Motor neuron (in vitro differentiated cells): Measurements from ENCODE around the gene SLC12A9. TPM values are rescaled to one million over a fixed set of nuclear protein-coding genes. Genes with fewer than 3 reads are reported as not detected.
"Not testable (repeated sequence)": the region's sequence is repeated elsewhere in the genome, so short reads cannot be mapped to it uniquely, and the experiment has no call there.

Experiments used
- ATAC-seq, 8 experiments: fragments of 200-7000 bp; cut with Tn5 transposase; replicated peaks in 6 of 8; 2 replicates each; pipeline ENCODE4 v1.8.0; 2021; ENCODE audit warnings: mild to moderate bottlenecking in 8 of 8, moderate library complexity in 8 of 8
- H3K27ac ChIP-seq, 2 donors: fragments of 250-450 bp; sonication (Bioruptor Pico); 2 replicates each; pipeline ENCODE4 v1.9.0; 2021; ENCODE audit warnings: antibody characterized with exemption in 2 of 2, mild to moderate bottlenecking in 2 of 2, moderate library complexity in 1 of 2
- H3K4me1 ChIP-seq, 2 donors: fragments of 250-450 bp; sonication (Bioruptor Pico); replicated peaks in 1 of 2; 2 replicates each; pipeline ENCODE4 v1.6.1; 2021; ENCODE audit warnings: antibody characterized with exemption in 2 of 2, mild to moderate bottlenecking in 2 of 2, moderate library complexity in 1 of 2
- H3K4me3 ChIP-seq, 5 donors: fragments of 250-450 bp; sonication (Bioruptor Pico); 2 replicates each; pipeline ENCODE4 v1.9.0; 2021; ENCODE audit warnings: antibody characterized with exemption in 5 of 5, mild to moderate bottlenecking in 5 of 5, moderate library complexity in 4 of 5
- WGBS, 10 experiments: fragments of 450-650 bp; shearing (Covaris generic); methylation state at CpG; one replicate each; pipeline ENCODE4 v1.0.0; 2022; 5-methylcytosine and 5-hydroxymethylcytosine counted together
- in situ Hi-C, 9 experiments: fragments of 400-800 bp; cut with MboI; loops; one replicate each; pipeline ENCODE4 v1.15.0; 2021; ENCODE audit warnings: low sequenced_read_pairs in 9 of 9, low pct_unique_long_range_greater_than_20kb in 2 of 9; ENCODE audit not compliant: unreplicated experiment in 9 of 9
- total RNA-seq, 8 experiments: library from RNA; unstranded; fragments of 300-600 nt; gene quantifications; 2 replicates each; pipeline versions ENCODE4 v1.2.3 to v1.2.4, GENCODE V29; 2022

The SLC12A9 gene, protein sequence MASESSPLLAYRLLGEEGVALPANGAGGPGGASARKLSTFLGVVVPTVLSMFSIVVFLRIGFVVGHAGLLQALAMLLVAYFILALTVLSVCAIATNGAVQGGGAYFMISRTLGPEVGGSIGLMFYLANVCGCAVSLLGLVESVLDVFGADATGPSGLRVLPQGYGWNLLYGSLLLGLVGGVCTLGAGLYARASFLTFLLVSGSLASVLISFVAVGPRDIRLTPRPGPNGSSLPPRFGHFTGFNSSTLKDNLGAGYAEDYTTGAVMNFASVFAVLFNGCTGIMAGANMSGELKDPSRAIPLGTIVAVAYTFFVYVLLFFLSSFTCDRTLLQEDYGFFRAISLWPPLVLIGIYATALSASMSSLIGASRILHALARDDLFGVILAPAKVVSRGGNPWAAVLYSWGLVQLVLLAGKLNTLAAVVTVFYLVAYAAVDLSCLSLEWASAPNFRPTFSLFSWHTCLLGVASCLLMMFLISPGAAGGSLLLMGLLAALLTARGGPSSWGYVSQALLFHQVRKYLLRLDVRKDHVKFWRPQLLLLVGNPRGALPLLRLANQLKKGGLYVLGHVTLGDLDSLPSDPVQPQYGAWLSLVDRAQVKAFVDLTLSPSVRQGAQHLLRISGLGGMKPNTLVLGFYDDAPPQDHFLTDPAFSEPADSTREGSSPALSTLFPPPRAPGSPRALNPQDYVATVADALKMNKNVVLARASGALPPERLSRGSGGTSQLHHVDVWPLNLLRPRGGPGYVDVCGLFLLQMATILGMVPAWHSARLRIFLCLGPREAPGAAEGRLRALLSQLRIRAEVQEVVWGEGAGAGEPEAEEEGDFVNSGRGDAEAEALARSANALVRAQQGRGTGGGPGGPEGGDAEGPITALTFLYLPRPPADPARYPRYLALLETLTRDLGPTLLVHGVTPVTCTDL
- total RNA-seq: 10 to 100 TPM in 4 of 8 experiments, 1 to 10 TPM in 4; 6.8 to 29.3 (median 11.9) TPM

DNA sequence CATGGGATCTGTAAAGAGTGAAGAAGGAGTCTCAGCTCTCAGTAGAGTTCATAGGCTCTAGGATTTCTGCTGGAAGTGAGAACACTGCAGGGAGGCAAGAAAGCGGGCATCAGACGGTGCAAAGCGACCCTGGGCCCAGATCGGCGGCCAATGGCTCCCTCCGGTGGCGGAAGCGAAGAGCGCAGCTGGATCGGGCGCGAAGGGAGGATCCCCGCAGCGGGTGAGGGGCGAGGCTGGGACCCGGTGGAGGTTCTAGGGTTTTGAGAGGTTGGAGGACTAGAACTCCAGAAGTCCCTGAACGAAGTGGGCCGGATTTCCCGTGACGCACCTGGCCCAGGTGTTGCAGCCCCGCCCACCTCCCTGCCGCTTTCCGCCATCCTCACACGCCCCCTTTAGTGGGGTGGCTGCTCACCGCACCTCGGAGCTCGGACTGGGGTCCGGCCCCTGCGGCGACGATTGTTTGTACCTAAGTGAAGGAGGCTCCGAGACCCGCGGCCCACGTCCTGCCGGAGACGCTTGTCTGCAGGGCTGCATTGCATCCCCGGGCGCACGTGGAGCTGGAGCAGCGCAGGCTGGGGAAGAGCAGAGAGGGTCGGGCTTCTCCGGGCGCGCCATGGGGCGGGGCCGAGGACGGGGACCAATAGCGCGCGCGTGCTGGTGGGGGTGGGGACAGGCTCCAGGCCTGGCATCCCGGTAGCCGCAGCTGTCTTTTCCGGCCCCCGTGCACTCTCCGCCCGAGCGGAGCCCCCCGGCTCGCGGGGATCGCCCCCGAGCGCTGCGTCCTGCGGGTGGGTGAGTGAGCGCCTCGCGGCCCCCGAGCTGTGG lies at the start of gene SLC12A9:
Gene SLC12A9 (plus strand): TSS at position 666 of the 825 bp plus-strand sequence. CDS start 1,485 bp downstream, outside the sequence.
- Histone ChIP-seq H3K27ac (no peak within 1 kb of the TSS), H3K4me3 (peak within 1 kb of the TSS; percentile 50 to 78 (median 77)), H3K4me1 (peaks cover 4 to 6% of the 10 kb centered on the region in 2 donors)
- in situ Hi-C loops: loop anchor here in 8 of 9 experiments (10.0 to 25.0 kb wide), 4 partner anchors 57 to 390 kb away; partner anchors contain the start of genes POP7 (in 6 of the 8), SPACDR (in 5 of the 8) and EPO (in 4 of the 8)
- WGBS, 10 experiments: 0% methylated on average over 1 to 12 of the region's 71 CpGs; no CpG with 5 or more reads in 4 of the 10 experiments
- ATAC-seq: peak; percentile 99

DNA sequence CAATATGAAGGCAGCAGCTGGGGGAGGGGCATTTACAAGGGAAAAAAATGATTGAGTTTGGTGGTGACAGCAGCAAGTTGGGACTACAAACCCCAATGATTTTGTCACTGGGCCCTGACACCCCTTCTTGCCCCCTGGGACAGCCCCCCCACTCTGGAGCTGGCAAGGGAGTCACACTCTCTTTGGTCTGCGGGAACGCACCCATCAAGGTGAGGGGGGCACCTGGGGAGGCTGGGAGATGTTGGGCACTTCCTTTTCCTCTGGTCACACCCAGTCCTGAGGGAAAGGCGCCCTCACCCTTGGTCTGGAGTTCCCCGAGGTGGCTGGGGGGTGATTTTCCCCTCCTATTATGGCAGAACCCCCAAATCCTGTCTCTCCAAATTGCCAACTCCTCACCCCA lies 49.6 kb upstream of the SLC12A9 start:
- in situ Hi-C loops: no loop called here
- ATAC-seq: no peak
- Histone ChIP-seq H3K4me3 (no peak overlapping the region), H3K27ac (no peak overlapping the region), H3K4me1 (peaks cover 4 to 12% of the 10 kb centered on the region in 2 donors)
- WGBS, 10 experiments: 60 to 90% (median 70%) methylated on average over 2 of the region's 4 CpGs; no CpG with 5 or more reads in 7 of the 10 experiments

- 0 to 70% (median 38%) methylated on average over 1 to 7 of the region's 19 CpGs for WGBS, 10 experiments
- Histone ChIP-seq H3K4me3 (no peak overlapping the region), H3K4me1 (peaks cover 4 to 12% of the 10 kb centered on the region in 2 donors), H3K27ac (peak overlapping the region; percentile 2 to 34)
- in situ Hi-C loops: no loop called here
- peak; percentile 71 to 94 (median 86) for ATAC-seq
Observed at GRCh38 chr7:100803398-100804161, 48.9 kb upstream of the SLC12A9 start.

GRCh38 chr7:100804681-100805431 lies 47.7 kb upstream of the SLC12A9 start:
- ATAC-seq: no peak
- peaks cover 4 to 12% of the 10 kb centered on the region in 2 donors for H3K4me1 ChIP-seq
- no peak overlapping the region for H3K4me3 ChIP-seq
- 87 to 100% (median 91%) methylated on average over 4 to 7 of the region's 22 CpGs; no CpG with 5 or more reads in 6 of the 10 experiments for WGBS, 10 experiments
- in situ Hi-C loops: no loop called here
- H3K27ac ChIP-seq: no peak overlapping the region

DNA sequence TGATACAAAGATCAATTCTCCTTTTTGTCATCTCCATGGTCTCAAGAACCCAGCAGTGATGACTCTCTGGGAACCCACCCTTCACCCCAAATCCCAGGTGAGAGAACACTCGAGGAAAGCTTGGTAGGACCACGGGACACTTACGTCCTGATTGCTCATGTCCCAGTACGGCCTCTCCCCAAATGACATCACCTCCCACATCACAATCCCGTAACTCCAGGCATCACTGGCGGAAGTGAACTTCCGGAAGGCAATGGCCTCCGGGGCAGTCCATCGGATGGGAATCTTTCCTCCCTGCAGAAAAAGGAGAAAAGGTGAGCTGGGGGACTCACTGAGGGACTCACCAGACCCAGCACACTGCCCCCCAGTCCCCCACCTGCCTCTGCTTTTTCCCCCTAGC lies 46.2 kb upstream of the SLC12A9 start:
- ATAC-seq: no peak
- in situ Hi-C loops: no loop called here
- 80 to 100% (median 97%) methylated on average over 1 to 3 of the region's 9 CpGs; no CpG with 5 or more reads in 6 of the 10 experiments for WGBS, 10 experiments
- Histone ChIP-seq H3K27ac (no peak overlapping the region), H3K4me3 (no peak overlapping the region), H3K4me1 (peaks cover 4 to 12% of the 10 kb centered on the region in 2 donors)

DNA sequence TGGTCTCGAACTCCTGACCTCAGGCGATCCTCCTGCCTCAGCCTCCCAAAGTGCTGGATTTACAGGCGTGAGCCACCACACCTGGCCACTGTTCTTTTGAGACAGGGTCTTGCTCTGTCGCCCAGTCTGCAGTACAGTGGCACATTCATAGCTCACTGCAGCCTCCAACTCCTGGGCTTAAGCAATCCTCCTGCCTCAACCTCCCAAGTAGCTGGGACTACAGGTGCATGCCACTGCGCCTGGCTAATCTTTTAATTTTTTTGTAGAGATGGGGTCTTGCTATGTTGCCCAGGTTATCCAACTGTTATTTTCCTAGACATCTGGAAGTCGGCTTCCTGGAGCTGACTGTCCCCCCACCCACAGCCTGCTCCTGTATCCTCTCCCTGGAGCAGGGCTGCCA lies 45.6 kb upstream of the SLC12A9 start:
- 90 to 100% (median 100%) methylated on average over 1 to 5 of the region's 6 CpGs; no CpG with 5 or more reads in 3 of the 10 experiments for WGBS, 10 experiments
- ATAC-seq, H3K4me3 ChIP-seq, in situ Hi-C loops, H3K27ac ChIP-seq: not testable (repeated sequence)
- H3K4me1 ChIP-seq: peaks cover 4 to 12% of the 10 kb centered on the region in 2 donors

DNA sequence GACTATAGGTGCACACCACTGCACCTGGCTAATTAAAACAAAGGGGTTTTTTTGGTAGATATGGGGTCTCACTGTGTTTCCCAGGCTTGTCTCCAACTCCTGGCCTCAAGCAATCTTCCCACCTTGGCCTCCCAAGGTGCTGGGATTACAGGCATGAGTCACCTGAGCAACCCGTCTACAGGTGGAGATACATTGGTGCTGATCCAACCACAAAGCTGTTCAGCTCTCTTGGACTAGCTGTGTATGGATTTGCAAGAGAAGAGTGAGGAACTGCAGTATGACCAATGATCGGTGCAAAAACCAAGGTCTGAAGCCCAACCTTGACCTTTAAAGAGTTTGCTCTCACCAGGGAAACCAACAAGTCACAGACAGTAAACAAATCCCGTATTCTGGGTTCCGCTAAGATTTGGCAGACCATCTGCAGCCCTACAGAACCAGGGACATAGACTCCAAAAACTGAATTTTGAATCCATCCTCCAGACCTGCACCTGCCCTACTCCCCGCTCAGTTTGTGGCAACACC lies 44.1 kb upstream of the SLC12A9 start:
- Histone ChIP-seq H3K4me1 (peaks cover 4 to 6% of the 10 kb centered on the region in 2 donors), H3K27ac (no peak overlapping the region), H3K4me3 (no peak overlapping the region)
- in situ Hi-C loops: no loop called here
- ATAC-seq: no peak
- 20 to 100% (median 100%) methylated on average over 1 to 3 of the region's 5 CpGs; no CpG with 5 or more reads in 3 of the 10 experiments for WGBS, 10 experiments

- no peak overlapping the region for H3K4me3 ChIP-seq
- WGBS, 10 experiments: 74 to 100% (median 100%) methylated on average over 1 to 5 of the region's 6 CpGs; no CpG with 5 or more reads in 3 of the 10 experiments
- H3K4me1 ChIP-seq: no peaks in the 10 kb centered on the region
- in situ Hi-C loops: no loop called here
- no peak overlapping the region for H3K27ac ChIP-seq
- ATAC-seq: no peak
Observed at GRCh38 chr7:100811480-100811879, 41.0 kb upstream of the SLC12A9 start.

DNA sequence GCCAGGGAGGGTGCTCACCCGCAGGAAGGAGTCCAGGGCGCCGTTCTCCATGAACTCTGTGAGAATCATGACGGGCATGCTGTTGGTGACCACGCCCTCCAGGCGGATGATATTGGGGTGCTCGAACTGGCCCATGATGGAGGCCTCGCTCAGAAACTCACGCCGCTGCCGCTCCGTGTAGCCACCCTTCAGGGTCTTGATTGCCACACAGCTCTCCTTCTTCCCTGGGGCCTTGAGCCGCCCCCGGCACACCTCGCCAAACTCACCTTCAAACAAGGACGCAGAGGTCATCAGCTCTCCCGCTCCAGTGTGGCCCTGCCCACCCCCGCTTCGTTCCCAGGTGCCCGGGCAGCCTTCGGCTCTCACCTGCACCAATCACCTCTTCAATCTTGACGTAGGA lies 39.8 kb upstream of the SLC12A9 start:
- Histone ChIP-seq H3K27ac (no peak overlapping the region), H3K4me1 (no peaks in the 10 kb centered on the region), H3K4me3 (no peak overlapping the region)
- no peak for ATAC-seq
- WGBS, 10 experiments: 93 to 100% (median 100%) methylated on average over 1 to 6 of the region's 22 CpGs; no CpG with 5 or more reads in 5 of the 10 experiments
- in situ Hi-C loops: no loop called here

GRCh38 chr7:100816515-100816914 lies 36.0 kb upstream of the SLC12A9 start:
- H3K27ac ChIP-seq, H3K4me1 ChIP-seq, H3K4me3 ChIP-seq, ATAC-seq, in situ Hi-C loops: not testable (repeated sequence)
- WGBS, 10 experiments: 80 to 100% (median 94%) methylated on average over 1 to 5 of the region's 16 CpGs; no CpG with 5 or more reads in 4 of the 10 experiments

DNA sequence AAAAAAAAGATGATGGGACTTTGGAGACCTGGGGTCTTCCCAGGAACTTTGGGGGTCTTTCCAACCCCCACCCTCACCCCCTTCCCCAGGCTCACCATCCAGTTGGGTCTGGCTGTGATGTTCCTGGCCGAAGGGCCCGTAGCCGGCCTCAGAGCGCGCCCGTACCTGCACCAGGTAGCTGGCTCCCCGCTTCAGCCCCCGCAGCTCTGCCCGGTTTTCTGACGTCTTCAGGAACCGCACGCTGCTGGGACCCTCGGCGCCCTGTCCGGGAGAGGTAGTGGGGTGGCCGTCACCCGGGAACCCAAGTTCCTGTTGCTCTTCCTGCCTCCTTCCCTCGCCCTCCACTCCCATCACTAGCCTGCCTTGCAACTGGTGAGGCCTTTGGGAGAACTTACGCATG lies 35.4 kb upstream of the SLC12A9 start:
- Histone ChIP-seq H3K4me3 (no peak overlapping the region), H3K27ac (no peak overlapping the region), H3K4me1 (no peaks in the 10 kb centered on the region)
- WGBS, 10 experiments: 92 to 100% (median 98%) methylated on average over 2 to 8 of the region's 19 CpGs; no CpG with 5 or more reads in 7 of the 10 experiments
- no peak for ATAC-seq
- in situ Hi-C loops: no loop called here
